ENCODE results near the gene PSMA6. TPM values are rescaled to one million over a fixed set of nuclear protein-coding genes. Genes with fewer than 3 reads are reported as not detected.

The PSMA6 gene
- total RNA-seq, 1 experiment from 2014 or later, result 210 TPM

DNA sequence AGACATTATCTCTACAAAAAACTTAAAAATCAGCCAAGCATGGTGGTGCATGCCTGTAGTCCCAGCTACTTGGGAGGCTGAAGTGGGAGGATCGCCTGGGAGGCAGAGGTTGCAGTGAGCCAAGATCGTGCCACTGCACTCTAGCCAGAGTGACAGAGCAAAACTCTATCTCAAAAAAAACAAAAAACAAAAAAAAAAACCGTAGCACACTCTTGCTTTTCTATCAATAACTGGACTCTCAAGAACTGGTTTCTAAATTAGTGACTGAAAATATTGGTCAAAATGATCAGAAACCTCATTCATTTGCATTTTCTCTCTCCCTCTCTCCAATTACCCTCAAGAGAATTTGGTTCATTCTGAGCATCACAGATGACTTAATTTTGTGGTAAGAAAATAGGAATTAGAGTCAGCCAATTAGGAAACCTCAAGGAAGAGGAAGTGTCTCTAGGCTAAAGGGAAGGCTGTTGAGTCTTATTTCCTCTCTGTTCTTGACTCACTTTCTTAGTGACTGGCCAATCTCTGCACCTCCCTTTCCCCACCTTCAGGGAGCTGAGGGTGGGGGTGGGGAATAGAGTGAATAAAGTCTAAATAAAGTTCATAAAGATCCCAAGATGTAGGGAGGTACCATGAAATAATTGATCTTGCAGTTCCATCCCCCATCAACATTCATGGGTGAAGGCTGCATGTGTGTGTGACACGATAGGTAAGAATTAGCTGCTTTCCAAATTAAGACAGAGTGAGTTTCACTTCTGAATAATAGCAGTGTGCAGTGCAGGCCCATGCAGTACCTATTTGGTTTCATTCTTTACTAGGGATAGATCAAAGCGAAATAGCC, 6.8 kb upstream of the PSMA6 start:
- Mint-ChIP-seq H3K9me3 (no peaks in the 10 kb centered on the region), H3K4me3 (no peak overlapping the region), H3K36me3 (peaks cover 3% of the 10 kb centered on the region; the same call in 1 of the 2 replicates), H3K4me1 (no peaks in the 10 kb centered on the region; the same call in 1 of the 2 replicates), H3K27ac (no peak overlapping the region), H3K27me3 (ENCODE audit: low read depth) (no peaks in the 10 kb centered on the region)
- CTCF ChIA-PET, result no interaction called here
- no peak for ATAC-seq
- no peak for DNase-seq (ENCODE audit: low spot score)
- POLR2A ChIA-PET, result no interaction called here
- TF ChIP-seq, protein P1, sequence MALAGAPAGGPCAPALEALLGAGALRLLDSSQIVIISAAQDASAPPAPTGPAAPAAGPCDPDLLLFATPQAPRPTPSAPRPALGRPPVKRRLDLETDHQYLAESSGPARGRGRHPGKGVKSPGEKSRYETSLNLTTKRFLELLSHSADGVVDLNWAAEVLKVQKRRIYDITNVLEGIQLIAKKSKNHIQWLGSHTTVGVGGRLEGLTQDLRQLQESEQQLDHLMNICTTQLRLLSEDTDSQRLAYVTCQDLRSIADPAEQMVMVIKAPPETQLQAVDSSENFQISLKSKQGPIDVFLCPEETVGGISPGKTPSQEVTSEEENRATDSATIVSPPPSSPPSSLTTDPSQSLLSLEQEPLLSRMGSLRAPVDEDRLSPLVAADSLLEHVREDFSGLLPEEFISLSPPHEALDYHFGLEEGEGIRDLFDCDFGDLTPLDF (CRISPR knock-in tag; IDR thresholded peaks at IDR 0.05), result no peak
- no peak for TF ChIP-seq GTF2I (CRISPR knock-in tag; conservative IDR thresholded peaks at IDR 0.05)
- TF ChIP-seq CBFB (CRISPR knock-in tag; IDR thresholded peaks at IDR 0.05; ENCODE audit: low read depth), result no peak
- TF ChIP-seq, protein P2, sequence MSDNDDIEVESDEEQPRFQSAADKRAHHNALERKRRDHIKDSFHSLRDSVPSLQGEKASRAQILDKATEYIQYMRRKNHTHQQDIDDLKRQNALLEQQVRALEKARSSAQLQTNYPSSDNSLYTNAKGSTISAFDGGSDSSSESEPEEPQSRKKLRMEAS (CRISPR knock-in tag; IDR thresholded peaks at IDR 0.05), result no peak
- no peak for TF ChIP-seq NFE2L1 (CRISPR knock-in tag; IDR thresholded peaks at IDR 0.05)
- TF ChIP-seq NFATC4 (CRISPR knock-in tag; IDR thresholded peaks at IDR 0.05), result no peak
- no peak for TF ChIP-seq ZNF219 (CRISPR knock-in tag; IDR thresholded peaks at IDR 0.05; ENCODE audit: borderline replicate concordance)
- TF ChIP-seq, protein P3, sequence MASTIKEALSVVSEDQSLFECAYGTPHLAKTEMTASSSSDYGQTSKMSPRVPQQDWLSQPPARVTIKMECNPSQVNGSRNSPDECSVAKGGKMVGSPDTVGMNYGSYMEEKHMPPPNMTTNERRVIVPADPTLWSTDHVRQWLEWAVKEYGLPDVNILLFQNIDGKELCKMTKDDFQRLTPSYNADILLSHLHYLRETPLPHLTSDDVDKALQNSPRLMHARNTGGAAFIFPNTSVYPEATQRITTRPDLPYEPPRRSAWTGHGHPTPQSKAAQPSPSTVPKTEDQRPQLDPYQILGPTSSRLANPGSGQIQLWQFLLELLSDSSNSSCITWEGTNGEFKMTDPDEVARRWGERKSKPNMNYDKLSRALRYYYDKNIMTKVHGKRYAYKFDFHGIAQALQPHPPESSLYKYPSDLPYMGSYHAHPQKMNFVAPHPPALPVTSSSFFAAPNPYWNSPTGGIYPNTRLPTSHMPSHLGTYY (CRISPR knock-in tag; IDR thresholded peaks at IDR 0.05), result no peak
- no peak for TF ChIP-seq CREM (CRISPR knock-in tag; IDR thresholded peaks at IDR 0.05)
- TF ChIP-seq, protein P4, sequence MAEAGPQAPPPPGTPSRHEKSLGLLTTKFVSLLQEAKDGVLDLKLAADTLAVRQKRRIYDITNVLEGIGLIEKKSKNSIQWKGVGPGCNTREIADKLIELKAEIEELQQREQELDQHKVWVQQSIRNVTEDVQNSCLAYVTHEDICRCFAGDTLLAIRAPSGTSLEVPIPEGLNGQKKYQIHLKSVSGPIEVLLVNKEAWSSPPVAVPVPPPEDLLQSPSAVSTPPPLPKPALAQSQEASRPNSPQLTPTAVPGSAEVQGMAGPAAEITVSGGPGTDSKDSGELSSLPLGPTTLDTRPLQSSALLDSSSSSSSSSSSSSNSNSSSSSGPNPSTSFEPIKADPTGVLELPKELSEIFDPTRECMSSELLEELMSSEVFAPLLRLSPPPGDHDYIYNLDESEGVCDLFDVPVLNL (CRISPR knock-in tag; IDR thresholded peaks at IDR 0.05; ENCODE audit: borderline replicate concordance, low read depth), result no peak
- TF ChIP-seq, protein P5, sequence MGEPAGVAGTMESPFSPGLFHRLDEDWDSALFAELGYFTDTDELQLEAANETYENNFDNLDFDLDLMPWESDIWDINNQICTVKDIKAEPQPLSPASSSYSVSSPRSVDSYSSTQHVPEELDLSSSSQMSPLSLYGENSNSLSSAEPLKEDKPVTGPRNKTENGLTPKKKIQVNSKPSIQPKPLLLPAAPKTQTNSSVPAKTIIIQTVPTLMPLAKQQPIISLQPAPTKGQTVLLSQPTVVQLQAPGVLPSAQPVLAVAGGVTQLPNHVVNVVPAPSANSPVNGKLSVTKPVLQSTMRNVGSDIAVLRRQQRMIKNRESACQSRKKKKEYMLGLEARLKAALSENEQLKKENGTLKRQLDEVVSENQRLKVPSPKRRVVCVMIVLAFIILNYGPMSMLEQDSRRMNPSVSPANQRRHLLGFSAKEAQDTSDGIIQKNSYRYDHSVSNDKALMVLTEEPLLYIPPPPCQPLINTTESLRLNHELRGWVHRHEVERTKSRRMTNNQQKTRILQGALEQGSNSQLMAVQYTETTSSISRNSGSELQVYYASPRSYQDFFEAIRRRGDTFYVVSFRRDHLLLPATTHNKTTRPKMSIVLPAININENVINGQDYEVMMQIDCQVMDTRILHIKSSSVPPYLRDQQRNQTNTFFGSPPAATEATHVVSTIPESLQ (CRISPR knock-in tag; IDR thresholded peaks at IDR 0.05), result no peak
- TF ChIP-seq, protein P6, sequence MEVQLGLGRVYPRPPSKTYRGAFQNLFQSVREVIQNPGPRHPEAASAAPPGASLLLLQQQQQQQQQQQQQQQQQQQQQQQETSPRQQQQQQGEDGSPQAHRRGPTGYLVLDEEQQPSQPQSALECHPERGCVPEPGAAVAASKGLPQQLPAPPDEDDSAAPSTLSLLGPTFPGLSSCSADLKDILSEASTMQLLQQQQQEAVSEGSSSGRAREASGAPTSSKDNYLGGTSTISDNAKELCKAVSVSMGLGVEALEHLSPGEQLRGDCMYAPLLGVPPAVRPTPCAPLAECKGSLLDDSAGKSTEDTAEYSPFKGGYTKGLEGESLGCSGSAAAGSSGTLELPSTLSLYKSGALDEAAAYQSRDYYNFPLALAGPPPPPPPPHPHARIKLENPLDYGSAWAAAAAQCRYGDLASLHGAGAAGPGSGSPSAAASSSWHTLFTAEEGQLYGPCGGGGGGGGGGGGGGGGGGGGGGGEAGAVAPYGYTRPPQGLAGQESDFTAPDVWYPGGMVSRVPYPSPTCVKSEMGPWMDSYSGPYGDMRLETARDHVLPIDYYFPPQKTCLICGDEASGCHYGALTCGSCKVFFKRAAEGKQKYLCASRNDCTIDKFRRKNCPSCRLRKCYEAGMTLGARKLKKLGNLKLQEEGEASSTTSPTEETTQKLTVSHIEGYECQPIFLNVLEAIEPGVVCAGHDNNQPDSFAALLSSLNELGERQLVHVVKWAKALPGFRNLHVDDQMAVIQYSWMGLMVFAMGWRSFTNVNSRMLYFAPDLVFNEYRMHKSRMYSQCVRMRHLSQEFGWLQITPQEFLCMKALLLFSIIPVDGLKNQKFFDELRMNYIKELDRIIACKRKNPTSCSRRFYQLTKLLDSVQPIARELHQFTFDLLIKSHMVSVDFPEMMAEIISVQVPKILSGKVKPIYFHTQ (CRISPR knock-in tag; IDR thresholded peaks at IDR 0.05), result no peak
- TF ChIP-seq SP1 (CRISPR knock-in tag; conservative IDR thresholded peaks at IDR 0.05), result no peak
- TF ChIP-seq, protein P7, sequence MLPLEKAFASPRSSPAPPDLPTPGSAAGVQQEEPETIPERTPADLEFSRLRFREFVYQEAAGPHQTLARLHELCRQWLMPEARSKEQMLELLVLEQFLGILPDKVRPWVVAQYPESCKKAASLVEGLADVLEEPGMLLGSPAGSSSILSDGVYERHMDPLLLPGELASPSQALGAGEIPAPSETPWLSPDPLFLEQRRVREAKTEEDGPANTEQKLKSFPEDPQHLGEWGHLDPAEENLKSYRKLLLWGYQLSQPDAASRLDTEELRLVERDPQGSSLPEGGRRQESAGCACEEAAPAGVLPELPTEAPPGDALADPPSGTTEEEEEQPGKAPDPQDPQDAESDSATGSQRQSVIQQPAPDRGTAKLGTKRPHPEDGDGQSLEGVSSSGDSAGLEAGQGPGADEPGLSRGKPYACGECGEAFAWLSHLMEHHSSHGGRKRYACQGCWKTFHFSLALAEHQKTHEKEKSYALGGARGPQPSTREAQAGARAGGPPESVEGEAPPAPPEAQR (CRISPR knock-in tag; IDR thresholded peaks at IDR 0.05), result no peak
- TF ChIP-seq, protein P8, sequence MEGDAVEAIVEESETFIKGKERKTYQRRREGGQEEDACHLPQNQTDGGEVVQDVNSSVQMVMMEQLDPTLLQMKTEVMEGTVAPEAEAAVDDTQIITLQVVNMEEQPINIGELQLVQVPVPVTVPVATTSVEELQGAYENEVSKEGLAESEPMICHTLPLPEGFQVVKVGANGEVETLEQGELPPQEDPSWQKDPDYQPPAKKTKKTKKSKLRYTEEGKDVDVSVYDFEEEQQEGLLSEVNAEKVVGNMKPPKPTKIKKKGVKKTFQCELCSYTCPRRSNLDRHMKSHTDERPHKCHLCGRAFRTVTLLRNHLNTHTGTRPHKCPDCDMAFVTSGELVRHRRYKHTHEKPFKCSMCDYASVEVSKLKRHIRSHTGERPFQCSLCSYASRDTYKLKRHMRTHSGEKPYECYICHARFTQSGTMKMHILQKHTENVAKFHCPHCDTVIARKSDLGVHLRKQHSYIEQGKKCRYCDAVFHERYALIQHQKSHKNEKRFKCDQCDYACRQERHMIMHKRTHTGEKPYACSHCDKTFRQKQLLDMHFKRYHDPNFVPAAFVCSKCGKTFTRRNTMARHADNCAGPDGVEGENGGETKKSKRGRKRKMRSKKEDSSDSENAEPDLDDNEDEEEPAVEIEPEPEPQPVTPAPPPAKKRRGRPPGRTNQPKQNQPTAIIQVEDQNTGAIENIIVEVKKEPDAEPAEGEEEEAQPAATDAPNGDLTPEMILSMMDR (IDR thresholded peaks at IDR 0.05), result no peak
- TF ChIP-seq HMGA2 (CRISPR knock-in tag; IDR thresholded peaks at IDR 0.05), result no peak
- TF ChIP-seq, protein P9, sequence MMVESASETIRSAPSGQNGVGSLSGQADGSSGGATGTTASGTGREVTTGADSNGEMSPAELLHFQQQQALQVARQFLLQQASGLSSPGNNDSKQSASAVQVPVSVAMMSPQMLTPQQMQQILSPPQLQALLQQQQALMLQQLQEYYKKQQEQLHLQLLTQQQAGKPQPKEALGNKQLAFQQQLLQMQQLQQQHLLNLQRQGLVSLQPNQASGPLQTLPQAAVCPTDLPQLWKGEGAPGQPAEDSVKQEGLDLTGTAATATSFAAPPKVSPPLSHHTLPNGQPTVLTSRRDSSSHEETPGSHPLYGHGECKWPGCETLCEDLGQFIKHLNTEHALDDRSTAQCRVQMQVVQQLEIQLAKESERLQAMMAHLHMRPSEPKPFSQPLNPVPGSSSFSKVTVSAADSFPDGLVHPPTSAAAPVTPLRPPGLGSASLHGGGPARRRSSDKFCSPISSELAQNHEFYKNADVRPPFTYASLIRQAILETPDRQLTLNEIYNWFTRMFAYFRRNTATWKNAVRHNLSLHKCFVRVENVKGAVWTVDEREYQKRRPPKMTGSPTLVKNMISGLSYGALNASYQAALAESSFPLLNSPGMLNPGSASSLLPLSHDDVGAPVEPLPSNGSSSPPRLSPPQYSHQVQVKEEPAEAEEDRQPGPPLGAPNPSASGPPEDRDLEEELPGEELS (CRISPR knock-in tag; IDR thresholded peaks at IDR 0.05), result no peak
- TF ChIP-seq, protein P10, sequence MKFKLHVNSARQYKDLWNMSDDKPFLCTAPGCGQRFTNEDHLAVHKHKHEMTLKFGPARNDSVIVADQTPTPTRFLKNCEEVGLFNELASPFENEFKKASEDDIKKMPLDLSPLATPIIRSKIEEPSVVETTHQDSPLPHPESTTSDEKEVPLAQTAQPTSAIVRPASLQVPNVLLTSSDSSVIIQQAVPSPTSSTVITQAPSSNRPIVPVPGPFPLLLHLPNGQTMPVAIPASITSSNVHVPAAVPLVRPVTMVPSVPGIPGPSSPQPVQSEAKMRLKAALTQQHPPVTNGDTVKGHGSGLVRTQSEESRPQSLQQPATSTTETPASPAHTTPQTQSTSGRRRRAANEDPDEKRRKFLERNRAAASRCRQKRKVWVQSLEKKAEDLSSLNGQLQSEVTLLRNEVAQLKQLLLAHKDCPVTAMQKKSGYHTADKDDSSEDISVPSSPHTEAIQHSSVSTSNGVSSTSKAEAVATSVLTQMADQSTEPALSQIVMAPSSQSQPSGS (CRISPR knock-in tag; IDR thresholded peaks at IDR 0.05; ENCODE audit: borderline replicate concordance, low read depth), result no peak
- TF ChIP-seq FOXJ3 (CRISPR knock-in tag; IDR thresholded peaks at IDR 0.05; ENCODE audit: borderline replicate concordance), result no peak
